Neuron (in vitro differentiated cells): ENCODE data around the gene ZC2HC1B.

Experiments
- H2AFZ ChIP-seq: one replicate; pipeline ENCODE4 v1.6.1; 2013; ENCODE audit warnings: low read depth, mild to moderate bottlenecking, inconsistent platforms, low read length, moderate library complexity
- H3K27me3 ChIP-seq: one replicate; pipeline ENCODE4 v1.6.1; 2013; ENCODE audit warnings: low read length; ENCODE audit not compliant: insufficient read depth
- H3K36me3 ChIP-seq: one replicate; pipeline ENCODE4 v1.6.1; 2013; ENCODE audit warnings: low read length; ENCODE audit not compliant: insufficient read depth
- H3K4me1 ChIP-seq: one replicate; pipeline ENCODE4 v1.6.1; 2013; ENCODE audit warnings: low read length; ENCODE audit not compliant: insufficient read depth
- H3K4me3 ChIP-seq: 2 replicates; pipeline ENCODE4 v1.5.1; 2013; ENCODE audit warnings: mild to moderate bottlenecking, low read length, moderate library complexity
- H3K9me3 ChIP-seq: one replicate; pipeline ENCODE4 v1.6.1; 2013; ENCODE audit warnings: low read length

Gene ZC2HC1B

DNA sequence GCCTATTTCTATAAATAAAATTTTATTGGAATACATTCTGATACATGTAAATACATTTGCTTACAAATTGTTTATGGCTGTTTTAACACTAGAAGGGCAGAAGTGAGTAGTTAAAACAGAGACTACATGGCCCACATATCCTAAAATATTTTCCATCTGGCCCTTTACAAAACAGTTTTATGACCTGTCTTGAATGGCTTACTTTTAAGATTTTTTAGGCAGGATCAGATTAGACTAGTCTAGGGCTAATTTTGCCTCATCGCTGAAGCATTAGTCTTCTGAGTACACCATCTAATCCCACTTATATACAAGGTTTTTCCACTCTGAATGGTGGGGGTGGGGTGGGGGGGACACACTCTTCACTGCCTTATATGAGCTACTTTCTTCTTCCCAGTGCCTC lies 116.6 kb downstream of the ZC2HC1B start:
- Histone ChIP-seq H2AFZ (no peak overlapping the region), H3K4me3 (no peak overlapping the region), H3K36me3 (no peaks in the 10 kb centered on the region), H3K9me3 (no peaks in the 10 kb centered on the region), H3K27me3 (no peaks in the 10 kb centered on the region), H3K4me1 (peaks cover 2% of the 10 kb centered on the region)

DNA sequence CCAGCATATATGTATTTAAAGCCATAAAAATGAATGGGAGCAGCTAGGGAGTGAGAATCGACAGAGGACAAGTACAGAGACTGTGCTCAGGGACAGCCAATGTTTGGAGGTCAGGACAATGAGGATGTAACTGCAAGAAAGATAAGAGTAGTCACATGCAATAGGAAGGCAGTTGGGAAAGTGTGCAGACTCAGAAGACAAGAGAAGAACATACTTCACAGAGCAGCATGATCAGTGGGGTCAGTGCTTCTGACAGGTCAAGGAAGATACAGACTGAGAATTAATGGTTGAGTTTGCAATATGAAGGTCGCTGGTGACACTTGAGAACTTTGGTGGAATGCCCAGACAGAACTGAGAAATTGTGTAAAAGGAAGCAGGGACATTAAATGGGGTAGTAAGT lies 118.7 kb downstream of the ZC2HC1B start:
- Histone ChIP-seq H3K9me3 (no peaks in the 10 kb centered on the region), H3K27me3 (no peaks in the 10 kb centered on the region)

DNA sequence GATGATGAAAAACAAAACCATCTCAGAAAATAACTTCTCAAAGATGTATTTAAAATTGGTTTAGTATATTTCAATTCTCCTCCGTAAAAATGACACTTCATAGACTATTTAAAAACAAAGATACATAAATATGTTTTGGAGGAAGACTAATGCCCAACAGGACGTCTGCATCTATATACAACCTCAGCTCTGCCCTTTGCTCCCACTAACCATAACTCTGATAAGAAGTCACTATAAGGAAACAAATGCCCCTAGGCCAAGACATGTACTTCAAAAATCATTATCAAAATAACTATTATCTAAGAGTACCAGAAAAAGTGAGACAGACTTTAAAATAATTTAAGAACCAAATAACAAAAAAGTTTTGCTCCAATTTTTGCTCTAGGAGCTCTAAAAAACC lies 120.4 kb downstream of the ZC2HC1B start:
- Histone ChIP-seq H3K4me3 (no peak overlapping the region), H3K4me1 (no peaks in the 10 kb centered on the region), H2AFZ (no peak overlapping the region), H3K27me3 (no peaks in the 10 kb centered on the region), H3K36me3 (no peaks in the 10 kb centered on the region), H3K9me3 (no peaks in the 10 kb centered on the region)

More for the DNA sequence above, 118.7 kb downstream of the ZC2HC1B start:
- H3K4me1 ChIP-seq: no peaks in the 10 kb centered on the region
- no peak overlapping the region for H3K4me3 ChIP-seq
- no peaks in the 10 kb centered on the region for H3K36me3 ChIP-seq
- no peak overlapping the region for H2AFZ ChIP-seq

DNA sequence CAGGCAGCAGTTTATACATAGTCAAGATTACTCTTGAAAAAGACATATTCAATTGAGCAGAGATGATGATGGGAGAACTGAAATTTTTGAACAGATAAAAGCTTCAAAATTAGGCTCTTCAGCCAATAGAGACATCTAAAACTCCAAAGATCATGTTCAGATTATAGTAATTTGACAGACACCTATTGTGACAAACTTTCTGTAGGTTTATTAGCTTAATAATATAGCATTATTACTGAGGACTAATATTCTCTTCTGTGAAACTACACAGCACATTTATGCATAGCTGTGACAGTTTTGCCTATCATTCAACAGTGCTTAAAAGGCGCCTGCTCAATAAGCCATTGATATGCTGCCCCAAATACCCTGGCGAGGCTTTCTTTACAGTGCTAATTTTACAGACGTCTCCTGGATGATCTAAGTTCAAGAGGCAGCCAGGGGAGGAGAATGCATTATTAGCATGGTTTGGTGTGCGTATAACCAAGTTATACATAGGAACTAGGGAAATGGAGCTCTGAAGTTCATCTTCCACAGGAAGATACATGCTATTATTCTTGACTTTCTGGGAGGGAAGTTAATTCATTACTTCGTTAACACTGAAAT lies 122.3 kb downstream of the ZC2HC1B start:
- no peaks in the 10 kb centered on the region for H3K36me3 ChIP-seq
- H3K9me3 ChIP-seq: peaks cover 3% of the 10 kb centered on the region
- no peak overlapping the region for H2AFZ ChIP-seq
- H3K4me3 ChIP-seq: no peak overlapping the region
- no peaks in the 10 kb centered on the region for H3K4me1 ChIP-seq
- H3K27me3 ChIP-seq: no peaks in the 10 kb centered on the region
